Measurements from ENCODE around the gene DIP2A. TPM values are rescaled to one million over a fixed set of nuclear protein-coding genes. Genes with fewer than 3 reads are reported as not detected.

DIP2A gene
- total RNA-seq, 5 donors from 2014 or later (not counting 1 experiment from before 2014, with no cell fraction given) = 113 to 132 (median 128) TPM

DNA sequence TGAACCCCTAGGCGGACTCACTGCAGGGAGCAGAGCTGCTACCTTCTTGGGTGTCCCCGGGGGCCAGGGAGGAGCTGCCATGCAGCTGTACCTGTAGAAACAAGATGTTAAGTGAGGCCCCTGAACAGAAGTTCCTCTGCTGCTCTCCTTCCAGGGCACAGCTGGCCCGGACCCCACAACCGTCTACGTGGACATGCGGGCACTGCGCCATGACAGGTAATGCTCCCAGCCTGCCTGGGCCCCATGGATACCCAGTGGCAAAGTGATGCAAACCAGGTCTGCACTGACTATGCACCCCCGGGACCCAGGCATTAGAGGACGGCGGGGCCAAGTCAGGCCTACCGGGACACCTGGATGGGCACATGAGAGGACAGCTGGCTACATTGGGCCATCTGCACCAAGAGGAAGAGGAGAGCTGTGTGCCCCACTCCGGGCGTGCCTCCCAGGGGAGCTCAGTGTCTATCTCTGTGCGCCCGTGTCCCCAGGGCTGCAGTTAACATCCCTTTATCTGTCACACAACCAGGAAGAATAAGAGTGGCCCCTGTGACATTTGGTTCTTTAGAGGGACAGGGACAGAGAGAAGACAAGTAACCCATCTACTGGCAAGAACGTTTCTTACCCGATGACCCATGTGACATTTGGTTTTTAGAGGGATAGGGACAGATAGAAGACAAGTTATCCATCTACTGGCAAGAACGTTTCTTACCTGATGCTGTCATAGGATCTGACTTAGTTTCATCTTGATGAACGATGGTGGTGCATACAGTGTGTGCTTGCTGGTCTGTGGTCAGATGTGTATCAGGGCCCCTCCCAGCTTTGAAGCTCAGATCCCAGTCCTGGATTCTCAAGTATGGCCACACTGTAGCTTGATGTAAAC, 102.1 kb downstream of the DIP2A start:
- peak in 1 of 35 experiments; percentile 29 for DNase-seq

GRCh38 chr21:46561445-46562090, 102.9 kb downstream of the DIP2A start:
- ATAC-seq (replicated peaks in 1 of 4) = peak in 1 of 4 experiments; percentile 9
- peak overlapping the region in 2 of 3 donors; percentile 73 to 80 for H3K4me3 Mint-ChIP-seq
- POLR2A ChIA-PET = interaction anchor here (0.6 to 3.4 kb wide), 4 partner anchors 9 to 75 kb away, joined by 3 to 11 read pairs (median 3); partner anchors contain the start of gene PRMT2 (in 1 of the 2)
- H3K9me3 Mint-ChIP-seq = no peaks in the 10 kb centered on the region
- peak overlapping the region; percentile 85 for H3K27ac ChIP-seq (ENCODE audit: low read length)
- CTCF ChIA-PET = interaction anchor here in 1 of 2 donors (1.0 kb wide), 1 partner anchor 9 kb away, joined by 3 read pairs; no protein-coding TSS in a partner anchor
- no peaks in the 10 kb centered on the region for H3K27me3 Mint-ChIP-seq
- 90% methylated on average over 13 of the region's 19 CpGs for WGBS (ENCODE audit: insufficient coverage)
- H3K4me1 Mint-ChIP-seq = peaks cover 70 to 83% (median 74%) of the 10 kb centered on the region in 3 donors
- peak in 8 of 35 experiments; percentile 15 to 57 (median 22) for DNase-seq
- H3K4me3 ChIP-seq (ENCODE audit: control insufficient read depth in 1 of 2, extremely low read depth in 1 of 2, low read length in 1 of 2) = peak overlapping the region in 1 of 2 donors; percentile 49
- peaks cover 62% of the 10 kb centered on the region for H3K36me3 Mint-ChIP-seq
- H3K27me3 ChIP-seq (replicated peaks in 1 of 2; ENCODE audit: control insufficient read depth in 2 of 2, extremely low read depth in 1 of 2, insufficient read depth in 2 of 2, low read length in 1 of 2) = no peaks in the 10 kb centered on the region
- peaks cover 49 to 76% of the 10 kb centered on the region in 2 experiments for H3K4me1 ChIP-seq (ENCODE audit: control insufficient read depth in 1 of 2, extremely low read depth in 1 of 2, insufficient read depth in 2 of 2, low read length in 2 of 2)
- H3K36me3 ChIP-seq (ENCODE audit: control insufficient read depth in 2 of 2, extremely low read depth in 1 of 2, insufficient read depth in 1 of 2, low read length in 1 of 2) = peaks cover 21 to 76% of the 10 kb centered on the region in 2 donors
- no peaks in the 10 kb centered on the region for H3K9me3 ChIP-seq
- H3K27ac Mint-ChIP-seq = peak overlapping the region; percentile 98 to 100

More for the DNA sequence above, 102.1 kb downstream of the DIP2A start:
- Histone ChIP-seq H3K36me3 (ENCODE audit: control insufficient read depth in 2 of 2, extremely low read depth in 1 of 2, insufficient read depth in 1 of 2, low read length in 1 of 2) (peaks cover 14 to 73% of the 10 kb centered on the region in 2 donors), H3K4me3 (ENCODE audit: control insufficient read depth in 1 of 2, extremely low read depth in 1 of 2, low read length in 1 of 2) (peak overlapping the region in 1 of 2 donors; percentile 49), H3K27me3 (replicated peaks in 1 of 2; ENCODE audit: control insufficient read depth in 2 of 2, extremely low read depth in 1 of 2, insufficient read depth in 2 of 2, low read length in 1 of 2) (no peaks in the 10 kb centered on the region), H3K27ac (ENCODE audit: low read length) (peak overlapping the region; percentile 85), H3K9me3 (no peaks in the 10 kb centered on the region), H3K4me1 (ENCODE audit: control insufficient read depth in 1 of 2, extremely low read depth in 1 of 2, insufficient read depth in 2 of 2, low read length in 2 of 2) (peaks cover 48 to 74% of the 10 kb centered on the region in 2 experiments)
- peak in 1 of 4 experiments; percentile 8 for ATAC-seq (replicated peaks in 1 of 4)
- 73% methylated on average over 14 of the region's 19 CpGs for WGBS (ENCODE audit: insufficient coverage)
- peak overlapping the region; percentile 73 to 80 (median 73) for H3K4me3 Mint-ChIP-seq
- ChIA-PET POLR2A (interaction anchor here (0.6 to 3.4 kb wide), 4 partner anchors 8 to 76 kb away, joined by 3 to 11 read pairs (median 3); partner anchors contain the start of gene PRMT2 (in 1 of the 2)), CTCF (interaction anchor here in 1 of 2 donors (0.8 to 1.2 kb wide), 3 partner anchors 9 to 78 kb away, joined by 3 to 6 read pairs (median 3); no protein-coding TSS in a partner anchor)
- peaks cover 60% of the 10 kb centered on the region for H3K36me3 Mint-ChIP-seq
- H3K9me3 Mint-ChIP-seq = no peaks in the 10 kb centered on the region
- peaks cover 70 to 82% (median 76%) of the 10 kb centered on the region in 3 donors for H3K4me1 Mint-ChIP-seq
- H3K27ac Mint-ChIP-seq = peak overlapping the region; percentile 98 to 100
- no peaks in the 10 kb centered on the region for H3K27me3 Mint-ChIP-seq

GRCh38 chr21:46562472-46562871, 103.8 kb downstream of the DIP2A start:
- Mint-ChIP-seq H3K4me3 (peak overlapping the region in 1 of 3 donors; percentile 80), H3K9me3 (no peaks in the 10 kb centered on the region), H3K27ac (peak overlapping the region; percentile 98 to 100), H3K27me3 (no peaks in the 10 kb centered on the region), H3K36me3 (peaks cover 62% of the 10 kb centered on the region), H3K4me1 (peaks cover 69 to 82% (median 75%) of the 10 kb centered on the region in 3 donors)
- peaks cover 27 to 76% of the 10 kb centered on the region in 2 donors for H3K36me3 ChIP-seq (ENCODE audit: control insufficient read depth in 2 of 2, extremely low read depth in 1 of 2, insufficient read depth in 1 of 2, low read length in 1 of 2)
- WGBS (ENCODE audit: insufficient coverage) = 76% methylated on average over 8 of the region's 10 CpGs
- no peaks in the 10 kb centered on the region for H3K9me3 ChIP-seq
- H3K4me1 ChIP-seq (ENCODE audit: control insufficient read depth in 1 of 2, extremely low read depth in 1 of 2, insufficient read depth in 2 of 2, low read length in 2 of 2) = peaks cover 48 to 76% of the 10 kb centered on the region in 2 experiments
- H3K27me3 ChIP-seq (replicated peaks in 1 of 2; ENCODE audit: control insufficient read depth in 2 of 2, extremely low read depth in 1 of 2, insufficient read depth in 2 of 2, low read length in 1 of 2) = no peaks in the 10 kb centered on the region
- ATAC-seq (replicated peaks in 1 of 4) (no peak), DNase-seq (no peak)
- ChIA-PET CTCF (no interaction called here), POLR2A (interaction anchor here in 1 of 2 donors (0.5 kb wide), 1 partner anchor 73 kb away, joined by 3 read pairs; no protein-coding TSS in a partner anchor)
- H3K4me3 ChIP-seq (ENCODE audit: control insufficient read depth in 1 of 2, extremely low read depth in 1 of 2, low read length in 1 of 2) = peak overlapping the region in 1 of 2 donors; percentile 27
- H3K27ac ChIP-seq (ENCODE audit: low read length) = no peak overlapping the region

GRCh38 chr21:46562964-46563607, 104.4 kb downstream of the DIP2A start:
- H3K36me3 ChIP-seq (ENCODE audit: control insufficient read depth in 2 of 2, extremely low read depth in 1 of 2, insufficient read depth in 1 of 2, low read length in 1 of 2) = peaks cover 27 to 76% of the 10 kb centered on the region in 2 donors
- H3K4me1 ChIP-seq (ENCODE audit: control insufficient read depth in 1 of 2, extremely low read depth in 1 of 2, insufficient read depth in 2 of 2, low read length in 2 of 2) = peaks cover 42 to 70% of the 10 kb centered on the region in 2 experiments
- peak overlapping the region in 1 of 3 donors; percentile 80 for H3K4me3 Mint-ChIP-seq
- H3K27ac ChIP-seq (ENCODE audit: low read length) = no peak overlapping the region
- H3K27me3 ChIP-seq (replicated peaks in 1 of 2; ENCODE audit: control insufficient read depth in 2 of 2, extremely low read depth in 1 of 2, insufficient read depth in 2 of 2, low read length in 1 of 2) = no peaks in the 10 kb centered on the region
- no peaks in the 10 kb centered on the region for H3K27me3 Mint-ChIP-seq
- WGBS (ENCODE audit: insufficient coverage) = 93% methylated on average over 12 of the region's 14 CpGs
- H3K4me1 Mint-ChIP-seq = peaks cover 71 to 85% (median 78%) of the 10 kb centered on the region in 3 donors
- H3K27ac Mint-ChIP-seq = peak overlapping the region in 1 of 2 donors; percentile 100
- no peaks in the 10 kb centered on the region for H3K9me3 ChIP-seq
- no peak overlapping the region for H3K4me3 ChIP-seq (ENCODE audit: control insufficient read depth in 1 of 2, extremely low read depth in 1 of 2, low read length in 1 of 2)
- H3K9me3 Mint-ChIP-seq = no peaks in the 10 kb centered on the region
- ATAC-seq (replicated peaks in 1 of 4) (no peak), DNase-seq (no peak)
- POLR2A ChIA-PET = interaction anchor here (0.5 to 1.4 kb wide), 2 partner anchors 9 to 73 kb away, joined by 3 to 4 read pairs; no protein-coding TSS in a partner anchor
- CTCF ChIA-PET = no interaction called here
- peaks cover 66% of the 10 kb centered on the region for H3K36me3 Mint-ChIP-seq

DNA sequence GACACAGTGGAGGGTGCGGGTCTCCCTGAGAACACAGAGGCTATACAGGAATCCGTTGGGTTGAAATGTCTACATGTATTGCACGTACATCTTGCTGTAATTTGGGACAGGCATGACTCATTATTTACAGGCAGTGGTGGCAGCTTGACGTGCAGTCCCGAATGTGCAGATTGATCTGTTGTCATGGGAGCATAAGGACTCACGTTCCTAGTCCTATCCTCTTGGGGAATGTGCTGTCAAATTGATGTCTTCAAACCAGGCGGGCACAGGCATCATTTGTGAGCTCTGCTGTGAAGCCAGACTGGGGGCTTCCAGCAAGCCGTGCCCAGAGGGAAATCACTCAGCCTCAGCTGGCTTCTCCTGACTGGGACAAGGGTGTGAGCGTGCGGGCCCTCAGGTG, 105.7 kb downstream of the DIP2A start:
- Histone ChIP-seq H3K27ac (ENCODE audit: low read length) (no peak overlapping the region), H3K4me1 (ENCODE audit: control insufficient read depth in 1 of 2, extremely low read depth in 1 of 2, insufficient read depth in 2 of 2, low read length in 2 of 2) (peaks cover 32 to 58% of the 10 kb centered on the region in 2 experiments), H3K9me3 (no peaks in the 10 kb centered on the region), H3K4me3 (ENCODE audit: control insufficient read depth in 1 of 2, extremely low read depth in 1 of 2, low read length in 1 of 2) (no peak overlapping the region), H3K27me3 (replicated peaks in 1 of 2; ENCODE audit: control insufficient read depth in 2 of 2, extremely low read depth in 1 of 2, insufficient read depth in 2 of 2, low read length in 1 of 2) (no peaks in the 10 kb centered on the region), H3K36me3 (ENCODE audit: control insufficient read depth in 2 of 2, extremely low read depth in 1 of 2, insufficient read depth in 1 of 2, low read length in 1 of 2) (peaks cover 27 to 84% of the 10 kb centered on the region in 2 donors)
- ChIA-PET POLR2A (interaction anchor here in 1 of 2 donors (1.4 kb wide), 1 partner anchor 8 kb away, joined by 4 read pairs; no protein-coding TSS in a partner anchor), CTCF (interaction anchor here in 1 of 2 donors (0.6 kb wide), 1 partner anchor 28 kb away, joined by 3 read pairs; no protein-coding TSS in a partner anchor)
- Mint-ChIP-seq H3K4me3 (no peak overlapping the region), H3K9me3 (no peaks in the 10 kb centered on the region), H3K27me3 (no peaks in the 10 kb centered on the region), H3K36me3 (peaks cover 71% of the 10 kb centered on the region), H3K4me1 (peaks cover 67 to 81% (median 70%) of the 10 kb centered on the region in 3 donors), H3K27ac (peak overlapping the region in 1 of 2 donors; percentile 100)
- ATAC-seq (replicated peaks in 1 of 4) (no peak), DNase-seq (no peak)
- WGBS (ENCODE audit: insufficient coverage) = 91% methylated on average over 7 of the region's 10 CpGs

Data from T-cell (primary cell).